GM12892 (cell line): ENCODE results near the gene RAB31.

ENCODE experiments used
- POLR2A ChIP-seq: IDR thresholded peaks from 2 replicates; pipeline ENCODE4 v1.6.1; 2011; ENCODE audit warnings: low read depth, low read length, control low read depth
- POLR2AphosphoS5 ChIP-seq: IDR thresholded peaks from 2 replicates; pipeline ENCODE4 v1.6.1; 2011; ENCODE audit warnings: low read depth, low read length, control low read depth
- TAF1 ChIP-seq: IDR thresholded peaks from 2 replicates; pipeline ENCODE4 v1.6.1; 2011; ENCODE audit warnings: low read depth, mild to moderate bottlenecking, control low read depth, low read length, borderline replicate concordance

GRCh38 chr18:9731380-9731779 lies 23.3 kb downstream of the RAB31 start:
- TF ChIP-seq POLR2AphosphoS5 (no peak), TAF1 (no peak), POLR2A (no peak)
